Natural killer cell (primary cell): ENCODE data around the gene FOSB. TPM values are rescaled to one million over a fixed set of nuclear protein-coding genes. Genes with fewer than 3 reads are reported as not detected.

Source experiments
- ATAC-seq, 3 donors: fragments of 150-1000 bp in 2 of 3; fragments of 200-7000 bp in 1 of 3; cut with Tn5 transposase; 1 replicate in 1 of 3; 2 replicates in 2 of 3; pipeline ENCODE4 v1.10.0; 2021; ENCODE audit warnings: mild to moderate bottlenecking in 2 of 3, moderate library complexity in 2 of 3
- DNase-seq, 2 donors: peaks; one replicate each; pipeline versions ENCODE4 v3.0.0 to v3.0.0-alpha.2; 2013 to 2021; ENCODE audit warnings: mixed read lengths in 1 of 2
- H3K27ac ChIP-seq: one replicate; pipeline ENCODE4 v1.5.1; 2013; ENCODE audit warnings: mild to moderate bottlenecking, low read length
- H3K27me3 ChIP-seq: one replicate; pipeline ENCODE4 v1.6.1; 2013; ENCODE audit warnings: low read length; ENCODE audit not compliant: control insufficient read depth, insufficient read depth
- H3K36me3 ChIP-seq: one replicate; pipeline ENCODE4 v1.6.1; 2013; ENCODE audit warnings: low read length; ENCODE audit not compliant: control insufficient read depth, insufficient read depth
- H3K4me1 ChIP-seq: one replicate; pipeline ENCODE4 v1.6.1; 2013; ENCODE audit warnings: low read length; ENCODE audit not compliant: control insufficient read depth, insufficient read depth
- H3K4me3 ChIP-seq: one replicate; pipeline ENCODE4 v1.5.1; 2013; ENCODE audit warnings: low read length
- H3K9me3 ChIP-seq: one replicate; pipeline ENCODE4 v1.6.1; 2013; ENCODE audit warnings: low read length; ENCODE audit not compliant: control insufficient read depth, insufficient read depth
- H3K27ac Mint-ChIP-seq, 2 donors: one replicate each; pipeline ENCODE4 v1.8.0; 2022; ENCODE audit warnings: mild to moderate bottlenecking in 2 of 2, mixed read lengths in 2 of 2, moderate library complexity in 1 of 2
- H3K27me3 Mint-ChIP-seq, 2 donors: one replicate each; pipeline ENCODE4 v1.8.0; 2022; ENCODE audit warnings: low read depth in 2 of 2, mixed read lengths in 2 of 2
- H3K36me3 Mint-ChIP-seq: one replicate; pipeline ENCODE4 v1.8.0; 2022; ENCODE audit warnings: mixed read lengths
- H3K4me1 Mint-ChIP-seq, 2 donors: one replicate each; pipeline ENCODE4 v1.8.0; 2022; ENCODE audit warnings: mixed read lengths in 2 of 2
- H3K4me3 Mint-ChIP-seq: one replicate; pipeline ENCODE4 v1.8.0; 2022; ENCODE audit warnings: mild to moderate bottlenecking, moderate library complexity, mixed read lengths
- H3K9me3 Mint-ChIP-seq, 2 donors: one replicate each; pipeline ENCODE4 v1.8.0; 2022; ENCODE audit warnings: mixed read lengths in 2 of 2
- WGBS: methylation state at CpG from one replicate; pipeline ENCODE4 v1.1.7; 2013; ENCODE audit warnings: missing lambda C conversion rate; ENCODE audit not compliant: insufficient coverage; 5-methylcytosine and 5-hydroxymethylcytosine counted together
- intact Hi-C: fragments of 100-400 bp; cut with micrococcal nuclease; formaldehyde crosslinking; loops from one replicate; pipeline ENCODE4 v1.14.2; 2022
- total RNA-seq, 4 donors: library from RNA; stranded (reverse); fragments of 120-200 nt in 1 of 4; gene quantifications; one replicate each; pipeline versions ENCODE4 v1.2.3 to v1.2.4, GENCODE V29; 2013 to 2022
- TF ChIP-seq, protein P1 (sequence below): fragments of 200-600 bp; IDR thresholded peaks from one replicate; pipeline ENCODE4 v1.8.0; 2022; ENCODE audit warnings: antibody characterized with exemption

Gene FOSB
- total RNA-seq, 3 donors from 2014 or later (not counting 1 experiment from before 2014, with no cell fraction given) = 784 to 1,837 (median 1,121) TPM

DNA sequence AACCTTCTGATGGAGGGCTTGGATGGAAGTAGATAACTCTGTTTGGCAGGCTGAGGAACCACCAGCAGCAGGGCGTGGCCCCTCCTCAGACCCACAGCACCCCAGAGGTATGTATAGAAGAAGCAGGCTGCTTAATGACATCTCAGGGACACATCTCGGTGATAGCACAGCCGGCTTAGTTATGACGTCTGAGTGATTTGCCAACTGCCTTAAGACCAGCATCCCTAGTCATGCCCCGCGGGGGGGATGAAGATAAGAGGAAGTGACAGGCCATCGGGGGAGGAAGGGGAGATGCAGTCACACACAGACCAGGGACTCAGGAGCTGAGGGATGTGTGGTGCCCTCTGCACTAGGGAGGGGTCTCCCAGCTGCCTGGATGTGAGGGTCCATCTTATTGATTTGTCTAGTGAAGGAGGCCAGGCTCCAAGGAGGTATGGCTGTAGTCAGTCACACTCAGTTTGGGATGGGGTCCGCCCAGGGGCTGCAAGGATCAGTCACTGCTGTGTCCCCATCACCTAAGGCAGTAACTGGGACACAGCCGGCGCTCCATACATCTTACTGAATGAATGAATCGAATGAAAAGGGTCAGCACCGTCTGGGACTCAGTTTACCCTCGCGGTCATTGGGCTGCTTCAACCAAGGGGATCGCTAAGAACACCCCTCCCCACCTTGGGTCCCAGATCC lies 24.9 kb upstream of the FOSB start:
- H3K4me1 ChIP-seq = peaks cover 65% of the 10 kb centered on the region
- peak overlapping the region; percentile 36 for H3K4me3 ChIP-seq
- H3K36me3 ChIP-seq = peaks cover 1% of the 10 kb centered on the region
- Mint-ChIP-seq H3K36me3 (no peaks in the 10 kb centered on the region), H3K27me3 (no peaks in the 10 kb centered on the region), H3K27ac (peak overlapping the region; percentile 94 to 98), H3K4me3 (peak overlapping the region; percentile 95), H3K4me1 (peaks cover 47 to 61% of the 10 kb centered on the region in 2 donors), H3K9me3 (no peaks in the 10 kb centered on the region)
- intact Hi-C loops = loop anchor here (1.0 to 2.0 kb wide), 2 partner anchors 7 to 14 kb away; no protein-coding TSS in a partner anchor
- H3K27ac ChIP-seq = peak overlapping the region; percentile 59
- peak; percentile 3 to 51 (median 21) for ATAC-seq
- H3K9me3 ChIP-seq = no peaks in the 10 kb centered on the region
- WGBS = 13% methylated on average over 15 of the region's 15 CpGs
- peak; percentile 57 to 76 for DNase-seq
- TF ChIP-seq, protein P1, sequence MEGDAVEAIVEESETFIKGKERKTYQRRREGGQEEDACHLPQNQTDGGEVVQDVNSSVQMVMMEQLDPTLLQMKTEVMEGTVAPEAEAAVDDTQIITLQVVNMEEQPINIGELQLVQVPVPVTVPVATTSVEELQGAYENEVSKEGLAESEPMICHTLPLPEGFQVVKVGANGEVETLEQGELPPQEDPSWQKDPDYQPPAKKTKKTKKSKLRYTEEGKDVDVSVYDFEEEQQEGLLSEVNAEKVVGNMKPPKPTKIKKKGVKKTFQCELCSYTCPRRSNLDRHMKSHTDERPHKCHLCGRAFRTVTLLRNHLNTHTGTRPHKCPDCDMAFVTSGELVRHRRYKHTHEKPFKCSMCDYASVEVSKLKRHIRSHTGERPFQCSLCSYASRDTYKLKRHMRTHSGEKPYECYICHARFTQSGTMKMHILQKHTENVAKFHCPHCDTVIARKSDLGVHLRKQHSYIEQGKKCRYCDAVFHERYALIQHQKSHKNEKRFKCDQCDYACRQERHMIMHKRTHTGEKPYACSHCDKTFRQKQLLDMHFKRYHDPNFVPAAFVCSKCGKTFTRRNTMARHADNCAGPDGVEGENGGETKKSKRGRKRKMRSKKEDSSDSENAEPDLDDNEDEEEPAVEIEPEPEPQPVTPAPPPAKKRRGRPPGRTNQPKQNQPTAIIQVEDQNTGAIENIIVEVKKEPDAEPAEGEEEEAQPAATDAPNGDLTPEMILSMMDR = no peak
- H3K27me3 ChIP-seq = no peaks in the 10 kb centered on the region

DNA sequence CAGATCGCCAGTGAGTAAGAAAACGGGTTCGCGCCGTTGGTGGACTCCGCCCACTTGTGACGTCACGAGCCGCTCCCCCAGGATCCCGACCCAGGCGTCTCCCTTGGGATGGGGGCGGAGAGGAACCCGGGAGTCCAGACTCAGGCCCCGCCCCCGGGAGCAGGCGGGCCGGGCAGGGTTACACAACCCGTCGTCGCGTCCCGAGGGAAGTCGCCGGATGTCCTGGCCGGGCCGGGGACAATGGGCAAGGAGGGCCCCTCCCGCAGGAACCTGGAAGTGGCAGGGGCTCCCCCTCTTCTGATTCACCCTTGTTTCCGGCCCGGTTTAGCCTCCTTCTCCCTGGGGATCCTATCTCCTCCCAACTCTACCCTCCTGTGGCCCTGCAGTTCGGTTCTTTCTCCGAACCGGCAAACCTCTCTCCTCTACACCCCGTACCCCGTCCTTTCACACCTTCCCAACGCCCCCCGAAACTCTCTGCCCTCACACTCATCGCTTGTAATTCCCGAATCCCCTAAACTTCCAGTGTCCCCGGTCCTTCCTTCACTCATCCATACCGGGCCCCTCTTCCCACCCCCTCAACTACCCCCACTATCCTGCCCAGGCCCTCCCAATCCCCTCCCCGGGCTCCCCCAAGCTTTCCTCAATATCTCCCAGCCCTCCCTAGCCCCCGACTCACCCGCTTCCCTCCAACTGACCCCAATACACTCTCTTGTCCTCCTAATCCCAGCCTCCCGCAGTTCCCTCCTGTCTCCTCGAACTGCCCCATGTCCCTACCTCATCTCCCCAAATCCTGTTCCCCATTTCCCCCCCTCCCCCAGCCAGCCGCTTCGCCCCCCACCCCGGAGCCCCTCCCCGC lies 24.1 kb upstream of the FOSB start:
- Histone ChIP-seq H3K9me3 (no peaks in the 10 kb centered on the region), H3K27me3 (no peaks in the 10 kb centered on the region), H3K27ac (peak overlapping the region; percentile 59), H3K4me3 (peak overlapping the region; percentile 36), H3K4me1 (peaks cover 73% of the 10 kb centered on the region), H3K36me3 (peaks cover 5% of the 10 kb centered on the region)
- H3K36me3 Mint-ChIP-seq = no peaks in the 10 kb centered on the region
- ATAC-seq (peak in 1 of 3 donors; percentile 13), DNase-seq (peak; percentile 70 to 74)
- no peaks in the 10 kb centered on the region for H3K9me3 Mint-ChIP-seq
- WGBS = 0% methylated on average over 46 of the region's 49 CpGs
- H3K4me1 Mint-ChIP-seq = peaks cover 54 to 68% of the 10 kb centered on the region in 2 donors
- peak overlapping the region; percentile 95 for H3K4me3 Mint-ChIP-seq
- H3K27ac Mint-ChIP-seq = peak overlapping the region; percentile 94 to 98
- TF ChIP-seq, protein P1 = no peak
- no peaks in the 10 kb centered on the region for H3K27me3 Mint-ChIP-seq
- intact Hi-C loops = loop anchor here (2.0 kb wide), 1 partner anchor 15 kb away; no protein-coding TSS in a partner anchor

DNA sequence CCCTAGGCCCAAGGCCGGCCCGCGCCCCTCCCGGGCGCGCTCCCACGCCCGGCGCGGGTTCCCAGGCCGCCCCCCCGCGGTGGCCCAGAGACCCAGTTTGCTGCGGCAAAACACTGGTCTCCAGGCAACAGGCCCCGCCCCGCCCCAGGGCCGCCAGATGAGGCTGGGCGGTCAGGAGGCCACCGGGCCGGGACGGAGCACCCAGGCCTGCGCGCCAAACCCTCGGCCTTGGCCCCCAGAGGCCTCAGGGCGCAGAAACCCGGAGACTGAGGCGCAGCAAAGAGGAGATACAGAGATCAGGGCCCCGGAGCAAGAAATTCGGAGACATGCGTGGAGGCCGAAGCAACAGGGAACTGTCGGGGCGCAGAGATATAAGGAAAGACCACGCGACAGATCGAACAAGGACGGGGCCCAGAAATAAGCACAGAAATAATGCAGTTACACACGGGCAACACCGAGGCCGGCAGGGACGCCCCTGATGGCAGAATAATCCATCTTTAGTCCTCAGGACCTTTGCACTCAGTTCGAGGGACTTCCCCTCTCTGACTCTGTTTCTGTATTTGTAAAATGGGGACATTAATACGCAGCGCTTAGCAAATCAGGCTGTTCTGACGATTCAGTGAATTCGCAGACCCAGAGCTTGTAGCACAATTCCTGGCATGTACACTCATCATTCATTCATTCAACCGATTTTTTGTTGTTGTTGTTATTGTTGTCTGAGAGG lies 23.3 kb upstream of the FOSB start:
- H3K27ac ChIP-seq = peak overlapping the region; percentile 76
- peak overlapping the region; percentile 95 for H3K4me3 Mint-ChIP-seq
- 13% methylated on average over 46 of the region's 47 CpGs for WGBS
- peak overlapping the region; percentile 24 for H3K4me3 ChIP-seq
- intact Hi-C loops = no loop called here
- peaks cover 5% of the 10 kb centered on the region for H3K36me3 ChIP-seq
- peak overlapping the region; percentile 94 to 98 for H3K27ac Mint-ChIP-seq
- ATAC-seq (peak; percentile 48 to 73 (median 67)), DNase-seq (peak; percentile 90 to 91)
- H3K36me3 Mint-ChIP-seq = no peaks in the 10 kb centered on the region
- H3K9me3 ChIP-seq = no peaks in the 10 kb centered on the region
- H3K27me3 ChIP-seq = no peaks in the 10 kb centered on the region
- no peaks in the 10 kb centered on the region for H3K9me3 Mint-ChIP-seq
- H3K4me1 Mint-ChIP-seq = peaks cover 61 to 75% of the 10 kb centered on the region in 2 donors
- TF ChIP-seq, protein P1 = no peak
- no peaks in the 10 kb centered on the region for H3K27me3 Mint-ChIP-seq
- H3K4me1 ChIP-seq = peaks cover 73% of the 10 kb centered on the region
